ENCODE results near the gene NPDC1. TPM values are rescaled to one million over a fixed set of nuclear protein-coding genes. Genes with fewer than 3 reads are reported as not detected.

NPDC1 gene
- total RNA-seq, 1 experiment from 2014 or later: 44.1 TPM

- Mint-ChIP-seq H3K4me3 (ENCODE audit: unreplicated experiment) (no peak overlapping the region), H3K27ac (ENCODE audit: unreplicated experiment) (no peak overlapping the region), H3K9me3 (ENCODE audit: unreplicated experiment) (no peaks in the 10 kb centered on the region), H3K4me1 (ENCODE audit: low read depth, unreplicated experiment) (peaks cover 4% of the 10 kb centered on the region), H3K27me3 (ENCODE audit: insufficient read depth, unreplicated experiment) (no peaks in the 10 kb centered on the region), H3K36me3 (ENCODE audit: insufficient read depth, unreplicated experiment) (peaks cover 18% of the 10 kb centered on the region)
- CTCF ChIA-PET: interaction anchor here (2.0 kb wide), 1 partner anchor 14 kb away, joined by 7 read pairs; no protein-coding TSS in a partner anchor
- Histone ChIP-seq H3K9me3 (no peaks in the 10 kb centered on the region), H3K27me3 (replicated peaks; ENCODE audit: control insufficient read depth, insufficient read depth, low read length) (no peaks in the 10 kb centered on the region), H3K36me3 (ENCODE audit: control insufficient read depth, insufficient read depth, low read length) (peaks cover 1% of the 10 kb centered on the region), H3K4me3 (ENCODE audit: low read depth, low read length) (no peak overlapping the region), H3K4me1 (peaks cover 6% of the 10 kb centered on the region)
- no TSS peak for BruUV-seq (replicated peaks)
- DNase-seq: no peak
- TF ChIP-seq, protein P1, sequence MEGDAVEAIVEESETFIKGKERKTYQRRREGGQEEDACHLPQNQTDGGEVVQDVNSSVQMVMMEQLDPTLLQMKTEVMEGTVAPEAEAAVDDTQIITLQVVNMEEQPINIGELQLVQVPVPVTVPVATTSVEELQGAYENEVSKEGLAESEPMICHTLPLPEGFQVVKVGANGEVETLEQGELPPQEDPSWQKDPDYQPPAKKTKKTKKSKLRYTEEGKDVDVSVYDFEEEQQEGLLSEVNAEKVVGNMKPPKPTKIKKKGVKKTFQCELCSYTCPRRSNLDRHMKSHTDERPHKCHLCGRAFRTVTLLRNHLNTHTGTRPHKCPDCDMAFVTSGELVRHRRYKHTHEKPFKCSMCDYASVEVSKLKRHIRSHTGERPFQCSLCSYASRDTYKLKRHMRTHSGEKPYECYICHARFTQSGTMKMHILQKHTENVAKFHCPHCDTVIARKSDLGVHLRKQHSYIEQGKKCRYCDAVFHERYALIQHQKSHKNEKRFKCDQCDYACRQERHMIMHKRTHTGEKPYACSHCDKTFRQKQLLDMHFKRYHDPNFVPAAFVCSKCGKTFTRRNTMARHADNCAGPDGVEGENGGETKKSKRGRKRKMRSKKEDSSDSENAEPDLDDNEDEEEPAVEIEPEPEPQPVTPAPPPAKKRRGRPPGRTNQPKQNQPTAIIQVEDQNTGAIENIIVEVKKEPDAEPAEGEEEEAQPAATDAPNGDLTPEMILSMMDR (IDR thresholded peaks at IDR 0.05; ENCODE audit: insufficient read depth in 1 of 2, low read depth in 1 of 2, low read length in 1 of 2, severe bottlenecking in 1 of 2, unreplicated experiment in 1 of 2): no peak
- POLR2A ChIA-PET: no interaction called here
- intact Hi-C loops (cut with micrococcal nuclease; ENCODE audit: unreplicated experiment): no loop called here
Observed at GRCh38 chr9:137020771-137021567, 25.0 kb downstream of the NPDC1 start.

- no peak overlapping the region for H3K4me3 ChIP-seq (ENCODE audit: low read depth, low read length)
- Mint-ChIP-seq H3K4me1 (ENCODE audit: low read depth, unreplicated experiment) (peaks cover 4% of the 10 kb centered on the region), H3K9me3 (ENCODE audit: unreplicated experiment) (no peaks in the 10 kb centered on the region), H3K27me3 (ENCODE audit: insufficient read depth, unreplicated experiment) (no peaks in the 10 kb centered on the region), H3K27ac (ENCODE audit: unreplicated experiment) (no peak overlapping the region), H3K36me3 (ENCODE audit: insufficient read depth, unreplicated experiment) (peaks cover 18% of the 10 kb centered on the region), H3K4me3 (ENCODE audit: unreplicated experiment) (no peak overlapping the region)
- no peaks in the 10 kb centered on the region for H3K27me3 ChIP-seq (replicated peaks; ENCODE audit: control insufficient read depth, insufficient read depth, low read length)
- ChIA-PET CTCF (interaction anchor here (0.6 to 1.2 kb wide), 3 partner anchors 10 to 1086 kb away, joined by 4 to 5 read pairs (median 5); no protein-coding TSS in a partner anchor), POLR2A (no interaction called here)
- peaks cover 6% of the 10 kb centered on the region for H3K4me1 ChIP-seq
- no peaks in the 10 kb centered on the region for H3K9me3 ChIP-seq
- H3K36me3 ChIP-seq (ENCODE audit: control insufficient read depth, insufficient read depth, low read length): peaks cover 1% of the 10 kb centered on the region
- no peak for DNase-seq
- intact Hi-C loops (cut with micrococcal nuclease; ENCODE audit: unreplicated experiment): no loop called here
- TF ChIP-seq, protein P1 (IDR thresholded peaks at IDR 0.05; ENCODE audit: insufficient read depth in 1 of 2, low read depth in 1 of 2, low read length in 1 of 2, severe bottlenecking in 1 of 2, unreplicated experiment in 1 of 2): no peak
- BruUV-seq (replicated peaks): no TSS peak
Observed at GRCh38 chr9:137019891-137020683, 25.9 kb downstream of the NPDC1 start.

DNA sequence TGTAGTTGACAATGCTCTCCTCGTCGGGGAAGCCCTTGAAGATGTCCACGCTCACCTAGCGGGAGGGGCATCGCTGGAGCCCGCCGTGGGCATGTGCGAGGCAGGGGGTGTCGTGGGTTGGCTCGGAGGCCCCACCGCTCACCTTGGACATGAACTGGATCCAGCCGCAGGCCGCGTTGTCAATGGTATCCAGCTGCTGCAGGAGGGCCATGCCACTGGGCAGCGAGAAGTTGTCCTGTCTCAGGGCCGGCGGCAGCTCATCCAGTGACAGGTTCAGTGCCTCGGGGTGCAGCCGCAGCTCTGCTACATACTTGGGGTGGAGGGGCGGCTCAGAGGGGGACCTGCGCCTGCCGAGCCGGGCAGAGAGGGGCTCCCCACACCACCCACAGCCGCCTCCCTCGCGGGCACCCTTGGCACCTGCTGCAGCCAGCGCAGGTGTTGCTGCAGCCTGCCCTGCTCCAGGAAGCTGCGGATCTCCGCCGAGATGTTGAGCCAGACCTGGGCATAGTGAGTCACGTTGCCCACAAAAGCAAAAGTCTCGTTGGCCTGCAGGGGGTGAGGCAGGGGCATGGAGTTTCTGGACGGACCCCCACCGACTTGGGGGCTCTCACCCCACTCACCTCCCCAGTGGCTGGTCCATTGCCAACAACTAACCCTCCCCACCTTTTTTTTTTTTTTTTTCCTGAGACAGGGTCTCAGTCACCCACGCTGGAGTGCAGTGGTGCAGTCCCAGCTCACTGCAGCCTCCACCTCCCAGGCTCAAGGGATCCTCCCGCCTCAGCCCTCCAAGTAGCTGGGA lies 27.0 kb downstream of the NPDC1 start:
- POLR2A ChIA-PET: no interaction called here

More for the DNA sequence above, 27.0 kb downstream of the NPDC1 start:
- Histone ChIP-seq H3K27me3 (replicated peaks; ENCODE audit: control insufficient read depth, insufficient read depth, low read length) (no peaks in the 10 kb centered on the region), H3K4me3 (ENCODE audit: low read depth, low read length) (no peak overlapping the region), H3K4me1 (peaks cover 6% of the 10 kb centered on the region), H3K9me3 (no peaks in the 10 kb centered on the region), H3K36me3 (ENCODE audit: control insufficient read depth, insufficient read depth, low read length) (peaks cover 1% of the 10 kb centered on the region)
- peaks cover 18% of the 10 kb centered on the region for H3K36me3 Mint-ChIP-seq (ENCODE audit: insufficient read depth, unreplicated experiment)
- intact Hi-C loops (cut with micrococcal nuclease; ENCODE audit: unreplicated experiment): no loop called here
- no TSS peak for BruUV-seq (replicated peaks)
- DNase-seq: no peak
- H3K9me3 Mint-ChIP-seq (ENCODE audit: unreplicated experiment): no peaks in the 10 kb centered on the region
- H3K27me3 Mint-ChIP-seq (ENCODE audit: insufficient read depth, unreplicated experiment): no peaks in the 10 kb centered on the region
- TF ChIP-seq, protein P1 (IDR thresholded peaks at IDR 0.05; ENCODE audit: insufficient read depth in 1 of 2, low read depth in 1 of 2, low read length in 1 of 2, severe bottlenecking in 1 of 2, unreplicated experiment in 1 of 2): no peak
- H3K4me1 Mint-ChIP-seq (ENCODE audit: low read depth, unreplicated experiment): peaks cover 4% of the 10 kb centered on the region
- no peak overlapping the region for H3K27ac Mint-ChIP-seq (ENCODE audit: unreplicated experiment)
- H3K4me3 Mint-ChIP-seq (ENCODE audit: unreplicated experiment): no peak overlapping the region
- CTCF ChIA-PET: interaction anchor here (0.7 to 1.2 kb wide), 2 partner anchors 11 to 15 kb away, joined by 5 read pairs; no protein-coding TSS in a partner anchor

Measured in Caco-2 (cell line).